Activated CD8-positive, alpha-beta T cell treated with anti-CD3 and anti-CD28 coated beads for 36 hours (primary cell): ENCODE data around the gene GRID1. TPM values are rescaled to one million over a fixed set of nuclear protein-coding genes. Genes with fewer than 3 reads are reported as not detected.

Experiments
- ATAC-seq: fragments of 200-7000 bp; cut with Tn5 transposase; one replicate; pipeline ENCODE4 v1.10.0; 2021; ENCODE audit warnings: mild to moderate bottlenecking, moderate library complexity
- CTCF ChIA-PET: fragments of 350-600 bp; sonication (Branson Sonifier 250); formaldehyde crosslinking; loops from one replicate; lab custom pipeline; 2021; ENCODE audit warnings: antibody characterized with exemption; lab: Charles Lee
- POLR2A ChIA-PET: fragments of 350-600 bp; sonication (Branson Sonifier 250); formaldehyde crosslinking; loops from one replicate; lab custom pipeline; 2021; ENCODE audit warnings: antibody characterized with exemption; lab: Charles Lee
- DNase-seq: peaks from one replicate; pipeline ENCODE4 v3.0.0-alpha.2; 2020
- H3K27ac Mint-ChIP-seq: one replicate; pipeline ENCODE4 v1.8.0; 2021; ENCODE audit warnings: mild to moderate bottlenecking, mixed read lengths
- H3K27me3 Mint-ChIP-seq: one replicate; pipeline ENCODE4 v1.8.0; 2021; ENCODE audit warnings: mixed read lengths
- H3K36me3 Mint-ChIP-seq: one replicate; pipeline ENCODE4 v1.8.0; 2021; ENCODE audit warnings: low read depth, mixed read lengths
- H3K4me1 Mint-ChIP-seq: one replicate; pipeline ENCODE4 v1.8.0; 2021; ENCODE audit warnings: low read depth, mixed read lengths
- H3K4me3 Mint-ChIP-seq: one replicate; pipeline ENCODE4 v1.8.0; 2021; ENCODE audit warnings: mild to moderate bottlenecking, moderate library complexity, mixed read lengths
- H3K9me3 Mint-ChIP-seq: one replicate; pipeline ENCODE4 v1.8.0; 2021; ENCODE audit warnings: mixed read lengths
- CTCF ChIP-seq: fragments of 200-600 bp; IDR thresholded peaks from one replicate; pipeline ENCODE4 v1.8.0; 2022; ENCODE audit warnings: antibody characterized with exemption, mild to moderate bottlenecking
- intact Hi-C: fragments of 100-400 bp; cut with micrococcal nuclease; formaldehyde crosslinking; loops from one replicate; pipeline ENCODE4 v1.10.0; 2022
- total RNA-seq, 2 experiments: library from RNA; stranded (reverse); gene quantifications; one replicate each; pipeline ENCODE4 v1.2.3, GENCODE V29; 2021

GRID1 gene
- total RNA-seq, 2 experiments from 2014 or later = not detected

- intact Hi-C loops = no loop called here
- H3K4me1 Mint-ChIP-seq = no peaks in the 10 kb centered on the region
- ATAC-seq (no peak), DNase-seq (no peak)
- no peak overlapping the region for H3K4me3 Mint-ChIP-seq
- H3K27ac Mint-ChIP-seq = no peak overlapping the region
- POLR2A ChIA-PET = no interaction called here
- no peaks in the 10 kb centered on the region for H3K36me3 Mint-ChIP-seq
- H3K27me3 Mint-ChIP-seq = no peaks in the 10 kb centered on the region
- no peaks in the 10 kb centered on the region for H3K9me3 Mint-ChIP-seq
- no peak for TF ChIP-seq CTCF
- CTCF ChIA-PET = no interaction called here
These were observed 74.8 kb downstream of the GRID1 start for GRCh38 chr10:86291616-86292340.

DNA sequence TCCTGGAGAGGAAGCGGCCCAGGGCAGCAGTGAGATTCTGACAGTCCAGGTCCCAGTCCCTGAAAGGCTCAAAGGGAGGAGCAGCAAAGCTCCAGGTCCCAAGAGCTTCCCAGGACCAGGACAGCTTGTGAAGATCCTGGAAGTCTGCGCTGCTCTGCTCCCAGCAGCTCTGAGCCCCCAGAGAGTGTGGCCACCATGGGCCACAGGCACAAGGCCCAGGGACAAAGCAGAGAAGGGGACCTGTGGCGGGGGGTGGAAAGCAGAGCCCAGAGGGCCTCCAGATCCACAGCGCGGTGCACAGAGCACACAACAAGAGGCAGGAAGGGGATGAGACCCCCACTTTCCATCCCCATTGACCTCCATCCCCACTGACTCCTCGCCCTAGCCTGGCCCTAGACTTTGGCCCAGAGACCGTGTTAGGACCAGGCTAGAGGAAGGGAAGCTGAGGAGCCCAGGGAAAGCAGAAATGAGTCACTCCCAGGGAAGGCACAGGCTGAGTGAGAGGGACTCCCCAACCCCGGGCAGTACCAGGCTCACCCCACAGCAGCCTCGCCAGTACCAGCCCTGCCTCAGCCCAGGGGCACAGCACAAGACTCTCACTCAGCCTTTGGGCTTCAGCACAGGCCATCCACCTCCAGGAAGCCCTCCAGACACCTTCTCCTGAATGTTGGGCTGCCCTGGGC lies 75.5 kb downstream of the GRID1 start:
- ChIA-PET CTCF (no interaction called here), POLR2A (no interaction called here)
- ATAC-seq (no peak), DNase-seq (no peak)
- no peaks in the 10 kb centered on the region for H3K9me3 Mint-ChIP-seq
- H3K4me1 Mint-ChIP-seq = no peaks in the 10 kb centered on the region
- H3K27me3 Mint-ChIP-seq = no peaks in the 10 kb centered on the region
- TF ChIP-seq CTCF = no peak
- no peak overlapping the region for H3K4me3 Mint-ChIP-seq
- H3K27ac Mint-ChIP-seq = no peak overlapping the region
- H3K36me3 Mint-ChIP-seq = no peaks in the 10 kb centered on the region
- intact Hi-C loops = no loop called here

DNA sequence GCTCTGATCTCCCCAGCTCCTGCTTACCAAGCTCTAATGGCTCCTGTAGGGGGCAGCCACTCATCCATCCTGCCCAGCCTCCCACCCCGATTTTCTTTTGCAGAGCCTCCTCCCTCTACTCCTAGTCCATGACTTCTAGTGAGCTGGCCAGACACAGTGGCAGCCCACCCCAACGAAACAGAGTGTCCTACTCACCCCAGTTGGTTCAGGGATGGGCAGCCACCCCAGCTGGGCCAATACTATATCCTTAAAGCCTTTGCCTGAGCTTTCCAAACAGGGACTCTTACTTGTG lies 77.1 kb downstream of the GRID1 start:
- Mint-ChIP-seq H3K9me3 (no peaks in the 10 kb centered on the region), H3K4me1 (no peaks in the 10 kb centered on the region), H3K36me3 (no peaks in the 10 kb centered on the region), H3K27ac (no peak overlapping the region), H3K27me3 (no peaks in the 10 kb centered on the region), H3K4me3 (no peak overlapping the region)
- CTCF ChIA-PET = no interaction called here
- no peak for TF ChIP-seq CTCF
- intact Hi-C loops = no loop called here
- POLR2A ChIA-PET = no interaction called here
- DNase-seq (no peak), ATAC-seq (no peak)

DNA sequence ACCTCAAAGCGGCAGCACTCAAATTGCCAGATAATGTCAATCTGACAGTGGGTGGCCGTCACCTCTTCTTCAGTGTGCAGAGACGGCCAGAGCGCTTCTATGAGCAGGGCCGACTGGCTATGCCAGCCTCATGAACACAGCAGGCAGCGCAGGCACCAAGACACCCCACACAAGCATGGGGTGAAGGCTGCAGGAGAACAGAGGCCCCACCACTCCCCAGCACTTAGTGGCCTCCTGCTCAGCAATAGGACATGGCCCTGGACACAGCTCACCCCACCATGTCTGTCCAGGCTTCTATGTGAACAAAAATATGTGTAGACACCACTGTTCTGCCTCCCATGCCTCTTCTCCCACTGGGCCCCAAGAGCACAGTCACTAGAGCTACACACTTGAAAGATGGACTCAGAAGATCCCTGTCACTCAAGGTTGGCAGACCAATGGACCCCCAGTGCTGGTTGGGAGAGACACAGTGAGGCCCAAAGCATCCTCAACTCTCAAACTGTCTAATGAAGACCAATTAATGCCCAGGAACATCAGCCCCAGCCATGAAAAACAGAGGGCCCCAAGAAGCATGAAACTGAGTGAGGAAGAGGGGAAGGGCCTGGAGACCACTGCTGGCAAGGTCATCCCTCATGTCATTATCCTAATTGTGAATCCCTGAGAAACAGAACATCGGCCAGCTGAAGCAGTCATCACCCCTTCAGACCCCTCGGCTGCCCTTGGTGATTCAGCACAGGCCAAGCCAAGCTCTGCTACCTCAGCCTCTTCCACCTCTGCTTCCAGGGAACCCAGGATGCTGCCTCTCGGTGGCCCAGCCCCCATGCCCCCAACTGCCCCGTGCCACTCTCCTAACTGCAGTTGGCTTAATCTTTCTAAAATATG lies 77.7 kb downstream of the GRID1 start:
- H3K36me3 Mint-ChIP-seq = no peaks in the 10 kb centered on the region
- intact Hi-C loops = no loop called here
- no peaks in the 10 kb centered on the region for H3K4me1 Mint-ChIP-seq
- ChIA-PET POLR2A (no interaction called here), CTCF (no interaction called here)
- ATAC-seq (no peak), DNase-seq (no peak)
- H3K4me3 Mint-ChIP-seq = no peak overlapping the region
- no peak for TF ChIP-seq CTCF
- no peaks in the 10 kb centered on the region for H3K27me3 Mint-ChIP-seq
- no peak overlapping the region for H3K27ac Mint-ChIP-seq
- no peaks in the 10 kb centered on the region for H3K9me3 Mint-ChIP-seq
